HG03469 (cell line): ENCODE results near the gene ETS1.

Experiments used
- ATAC-seq: cut with Tn5 transposase; IDR thresholded peaks from one replicate; pipeline ENCODE4 v1.9.1; 2021; ENCODE audit warnings: mild to moderate bottlenecking, moderate library complexity, moderate number of reproducible peaks; ENCODE audit not compliant: unreplicated experiment

Gene ETS1

DNA sequence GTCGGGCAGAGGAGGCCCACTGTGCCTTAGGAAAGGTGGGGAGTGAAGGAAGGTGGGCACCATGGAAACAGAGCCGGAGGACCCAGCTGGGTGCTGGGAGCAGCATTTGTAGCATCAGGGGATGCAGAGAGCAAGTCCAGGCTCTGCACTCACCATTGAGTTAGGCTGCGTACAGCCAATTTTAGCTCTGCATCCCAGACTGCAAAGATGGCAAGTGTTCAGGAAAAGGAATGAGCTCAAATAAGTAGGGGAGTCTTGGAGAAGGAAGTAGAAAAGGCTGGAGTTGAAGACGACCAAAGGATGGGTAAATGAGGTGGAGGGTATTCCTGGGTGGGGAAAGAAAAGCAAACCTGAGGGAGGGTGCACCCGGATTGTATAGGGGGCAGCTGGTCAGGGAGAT lies 31.6 kb upstream of the ETS1 start:
- ATAC-seq: no peak

GRCh38 chr11:128618603-128619002 lies 31.2 kb upstream of the ETS1 start:
- no peak for ATAC-seq

DNA sequence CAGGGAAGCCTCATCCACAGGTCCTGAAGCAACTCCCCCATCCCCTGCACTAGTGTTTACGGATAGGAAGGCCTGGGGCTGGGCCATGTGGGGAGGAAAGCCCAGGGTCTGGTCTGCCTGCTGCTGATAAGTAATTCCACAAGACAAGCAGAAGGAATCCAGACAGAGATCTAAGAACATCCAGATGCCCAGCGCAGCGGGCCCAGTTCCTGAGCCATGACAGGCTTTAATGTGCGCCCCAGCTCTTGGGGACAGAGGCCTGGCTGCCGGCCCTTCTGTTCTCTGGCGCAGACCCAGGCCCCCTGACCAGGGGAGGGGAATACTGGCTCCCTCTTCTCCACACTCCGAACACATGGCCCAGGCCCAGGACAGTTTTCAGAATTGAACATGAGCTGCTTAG lies 28.8 kb upstream of the ETS1 start:
- ATAC-seq: no peak

GRCh38 chr11:128615612-128616011 lies 28.3 kb upstream of the ETS1 start:
- ATAC-seq: no peak

DNA sequence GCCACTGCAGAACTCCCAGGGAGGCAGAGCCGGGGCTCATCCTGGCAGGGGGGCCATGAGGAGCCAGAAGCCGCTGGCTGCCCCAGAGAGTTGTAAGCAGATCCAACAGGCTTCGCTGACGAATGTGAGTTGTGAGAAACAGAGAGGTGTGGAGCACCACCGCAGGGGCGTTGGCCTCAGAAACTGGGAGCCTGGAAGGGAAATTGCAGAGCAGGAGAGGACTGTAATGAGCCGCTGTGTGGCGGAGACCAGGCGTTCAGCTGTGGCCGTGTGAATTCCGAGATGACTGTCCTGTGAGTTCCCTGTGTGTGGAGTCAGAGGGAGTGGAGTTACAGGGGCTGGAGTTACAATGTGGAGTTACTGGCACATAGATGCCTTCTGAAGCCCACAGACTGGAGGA lies 27.7 kb upstream of the ETS1 start:
- no peak for ATAC-seq

- no peak for ATAC-seq
Observed at GRCh38 chr11:128614026-128614425, 26.7 kb upstream of the ETS1 start.

DNA sequence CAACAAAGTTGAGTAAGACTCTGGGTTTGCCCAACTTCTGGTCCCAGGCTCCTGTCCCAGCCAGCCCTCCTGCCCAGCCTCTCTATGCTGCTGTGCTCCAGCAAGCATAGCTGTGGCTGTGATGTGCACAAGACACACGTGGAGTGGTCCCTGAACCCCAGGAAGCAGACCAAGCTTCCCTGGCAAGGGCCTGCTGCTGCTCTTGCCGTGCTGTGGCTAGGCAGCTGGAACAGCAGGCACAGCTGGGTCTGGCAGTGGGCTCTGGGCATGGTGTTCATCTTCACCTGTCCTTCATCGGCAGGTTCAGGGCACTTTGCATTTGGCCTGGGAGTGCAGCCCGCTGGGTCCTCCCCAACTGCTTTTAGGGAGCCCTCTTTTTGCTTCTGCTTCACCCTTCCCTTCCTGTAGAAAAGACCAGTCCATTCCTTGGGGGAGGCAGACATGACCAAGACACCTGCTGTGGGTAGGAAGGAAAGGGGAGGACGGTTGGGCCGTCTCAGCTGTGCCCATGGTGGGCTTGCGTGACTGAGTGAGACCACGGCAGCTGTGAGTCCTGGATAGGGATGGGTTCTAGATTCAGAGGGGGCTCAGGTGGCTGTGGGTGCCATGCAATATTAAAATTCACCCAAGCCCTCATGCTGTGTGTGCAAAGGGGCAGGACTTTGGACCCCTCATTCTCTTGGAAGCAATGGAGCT lies 26.1 kb upstream of the ETS1 start:
- no peak for ATAC-seq

DNA sequence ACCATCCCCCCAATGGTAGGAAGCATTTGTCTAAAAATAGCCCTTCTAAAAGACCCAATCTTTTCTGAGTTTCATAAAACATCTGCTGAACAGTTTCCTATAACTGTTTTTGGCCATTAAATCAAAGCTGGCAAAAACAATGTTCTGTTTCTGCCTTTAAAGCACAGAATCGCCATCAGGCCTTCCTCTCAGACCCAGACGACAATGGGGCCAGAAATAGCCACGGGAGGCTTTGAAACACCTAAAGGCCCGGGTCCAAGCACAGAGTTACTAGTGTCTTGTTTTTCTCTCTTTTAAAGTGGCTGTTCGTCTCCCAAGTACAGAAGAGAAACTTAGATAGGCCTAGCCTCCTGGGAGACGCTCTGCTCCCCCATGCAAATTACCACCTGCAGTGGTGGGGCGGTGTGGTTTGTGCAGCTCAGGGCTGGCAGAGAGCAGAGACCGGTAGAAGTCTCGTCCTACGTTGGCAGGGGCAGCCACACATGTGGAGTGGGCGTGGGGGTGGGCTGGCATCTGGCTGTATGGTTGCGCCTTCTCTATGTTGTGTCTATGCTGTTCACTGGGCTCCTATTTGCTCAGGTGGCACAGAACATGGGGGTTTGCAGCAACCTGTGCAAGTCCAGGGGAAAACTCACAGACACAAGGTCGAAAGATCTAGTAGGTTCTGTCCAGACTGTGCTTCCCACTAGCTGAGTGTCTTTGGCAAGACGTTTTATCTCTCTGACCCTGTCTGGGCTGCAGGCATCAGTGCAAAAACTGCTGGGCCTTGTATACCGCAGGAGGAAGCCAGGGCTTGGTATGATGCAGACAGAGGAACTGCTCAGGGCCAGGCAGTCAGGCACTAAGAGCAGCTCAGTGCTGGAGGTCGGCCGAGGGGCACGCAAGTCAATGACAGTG lies 23.6 kb upstream of the ETS1 start:
- peak; percentile 96 for ATAC-seq

GRCh38 chr11:128609785-128610184 lies 22.4 kb upstream of the ETS1 start:
- ATAC-seq: no peak

- ATAC-seq: no peak
Observed at GRCh38 chr11:128608746-128609407, 21.5 kb upstream of the ETS1 start.

GRCh38 chr11:128607819-128608218 lies 20.5 kb upstream of the ETS1 start:
- ATAC-seq: no peak

DNA sequence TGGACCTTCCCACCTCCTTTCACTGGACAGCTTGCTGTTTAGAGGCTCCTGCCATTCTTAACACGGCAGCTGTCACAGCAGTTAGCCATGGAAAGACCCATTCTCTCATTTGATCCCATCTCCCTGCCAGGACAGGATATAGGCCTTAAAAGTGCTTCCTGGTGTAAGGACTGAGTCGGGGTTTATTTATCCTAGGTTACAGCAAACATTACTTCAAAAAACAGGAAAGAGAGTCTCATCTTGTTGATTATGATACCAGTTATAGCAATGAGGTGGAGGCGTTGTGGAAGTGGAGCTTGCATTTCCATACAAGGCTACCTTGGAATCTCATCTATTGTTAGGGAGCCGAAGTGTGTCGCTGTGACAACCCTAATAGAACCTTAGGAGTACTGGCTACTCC lies 17.4 kb upstream of the ETS1 start:
- ATAC-seq: no peak

GRCh38 chr11:128603752-128604414 lies 16.5 kb upstream of the ETS1 start:
- ATAC-seq: no peak

GRCh38 chr11:128603003-128603696 lies 15.8 kb upstream of the ETS1 start:
- ATAC-seq: no peak

DNA sequence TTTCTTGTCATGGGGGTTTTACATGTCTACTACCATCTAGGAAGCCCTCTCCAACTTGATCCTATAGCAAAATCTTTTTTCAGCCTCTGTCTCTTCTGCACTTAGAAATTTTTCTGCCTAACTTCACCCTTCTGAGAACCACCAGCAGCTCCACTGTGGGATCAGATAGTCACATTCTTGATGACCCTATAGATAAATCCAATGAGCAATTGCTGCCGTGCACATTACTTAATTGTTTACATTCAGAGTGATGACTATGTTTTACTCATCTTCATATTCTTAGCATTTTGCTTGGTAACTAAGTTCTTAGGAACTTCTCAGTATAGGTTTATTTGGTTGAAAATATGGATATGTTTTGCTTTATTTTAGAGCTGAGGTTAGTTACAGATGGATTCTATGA lies 12.4 kb upstream of the ETS1 start:
- ATAC-seq: no peak

DNA sequence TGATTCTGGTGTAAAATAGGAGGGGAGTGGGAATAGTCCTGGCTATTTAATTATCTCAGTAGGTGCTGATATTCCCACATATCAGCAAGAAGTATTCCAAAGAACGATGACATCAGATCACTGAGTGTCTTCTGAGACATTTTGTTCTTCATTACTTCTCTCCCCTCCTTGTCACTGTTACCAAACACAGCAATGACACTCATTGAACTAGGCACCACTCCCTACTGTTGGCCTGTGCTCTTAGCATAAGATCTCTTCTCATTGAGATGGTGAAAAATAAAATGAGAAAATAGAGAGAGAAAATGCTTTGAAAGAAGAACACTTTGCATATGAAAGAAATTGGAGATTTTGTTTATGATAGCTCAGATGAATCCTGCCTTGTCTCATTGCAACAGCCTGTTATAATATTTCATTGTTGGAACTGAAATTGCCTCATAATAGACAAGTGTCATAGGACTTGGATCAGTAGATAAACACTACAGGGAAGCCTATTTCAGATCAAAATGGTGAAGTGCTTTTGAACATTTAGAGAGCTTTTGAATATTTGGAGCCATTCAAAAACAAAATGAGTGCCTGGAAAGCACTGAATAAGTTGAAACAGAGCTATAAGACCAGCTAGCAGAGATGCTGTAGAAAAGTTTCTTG lies 11.3 kb upstream of the ETS1 start:
- no peak for ATAC-seq

- no peak for ATAC-seq
Observed at GRCh38 chr11:128598096-128598495, 10.7 kb upstream of the ETS1 start.

DNA sequence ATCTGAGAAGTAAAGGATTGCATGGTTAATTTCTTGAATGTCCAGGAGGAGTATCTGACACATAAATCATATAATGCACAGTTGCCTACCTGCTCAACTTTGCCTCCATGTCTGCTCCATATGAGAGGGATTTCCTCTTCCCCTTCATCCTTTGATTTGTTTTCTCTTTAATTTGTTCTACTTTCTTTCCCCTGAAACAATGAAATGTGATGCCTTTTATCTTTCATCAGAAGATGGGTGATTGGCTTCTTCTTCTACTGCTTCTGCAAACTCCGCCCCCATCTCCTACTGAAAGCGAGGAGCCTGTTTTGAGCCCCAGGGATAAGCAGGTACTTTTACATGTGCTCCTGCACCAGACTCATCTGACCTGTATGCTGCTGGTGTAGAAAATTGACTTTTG lies 9.9 kb upstream of the ETS1 start:
- no peak for ATAC-seq

- no peak for ATAC-seq
Observed at GRCh38 chr11:128596250-128596649, 8.9 kb upstream of the ETS1 start.

DNA sequence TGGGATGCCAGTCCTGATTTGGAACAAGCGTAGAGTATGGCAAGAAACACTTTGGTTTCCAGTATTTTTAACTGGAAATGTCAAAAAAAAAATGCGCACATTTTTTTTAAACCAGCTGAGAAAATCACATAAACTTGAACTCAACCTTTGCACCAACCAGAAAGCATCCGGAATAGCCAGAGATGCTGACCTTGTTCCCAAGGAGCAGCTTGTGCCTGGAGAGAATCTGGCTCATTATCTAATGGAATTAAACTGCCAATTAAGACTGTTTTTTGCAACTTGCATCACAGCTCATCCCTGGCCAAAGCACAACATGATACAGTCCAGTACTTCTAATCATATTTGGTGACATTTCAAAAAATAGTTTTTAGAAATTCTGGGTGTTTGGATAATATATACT lies 8.4 kb upstream of the ETS1 start:
- ATAC-seq: no peak
